WTC11 (cell line): ENCODE measurements around the gene THBS2. TPM values are rescaled to one million over a fixed set of nuclear protein-coding genes. Genes with fewer than 3 reads are reported as not detected.

Experiments used
- ATAC-seq: fragments of 200-7000 bp; cut with Tn5 transposase; 2 replicates; pipeline ENCODE4 v1.10.0; 2021; ENCODE audit warnings: mild to moderate bottlenecking, moderate library complexity
- CTCF ChIA-PET: fragments of 300-600 bp; sonication (Branson Sonifier 250); formaldehyde crosslinking; loops from one replicate; lab custom pipeline; 2021; ENCODE audit warnings: antibody characterized with exemption; lab: Charles Lee
- POLR2A ChIA-PET: fragments of 350-600 bp; sonication (Branson Sonifier 250); formaldehyde crosslinking; loops from one replicate; lab custom pipeline; 2021; ENCODE audit warnings: antibody characterized with exemption; lab: Charles Lee
- DNase-seq: peaks from one replicate; pipeline ENCODE4 v3.0.0; 2021; ENCODE audit warnings: low spot score
- H3K27ac Mint-ChIP-seq: 2 replicates; pipeline ENCODE4 v1.8.0; 2021; ENCODE audit warnings: mixed read lengths
- H3K27me3 Mint-ChIP-seq: 2 replicates; pipeline ENCODE4 v1.8.0; 2021; ENCODE audit warnings: low read depth, mild to moderate bottlenecking, moderate library complexity, mixed read lengths
- H3K36me3 Mint-ChIP-seq: 2 replicates; pipeline ENCODE4 v1.8.0; 2021; ENCODE audit warnings: mixed read lengths
- H3K4me1 Mint-ChIP-seq: 2 replicates; pipeline ENCODE4 v1.8.0; 2022; ENCODE audit warnings: mixed read lengths
- H3K4me3 Mint-ChIP-seq: 2 replicates; pipeline ENCODE4 v1.8.0; 2021; ENCODE audit warnings: mild to moderate bottlenecking, moderate library complexity, mixed read lengths
- H3K9me3 Mint-ChIP-seq: 2 replicates; pipeline ENCODE4 v1.8.0; 2021; ENCODE audit warnings: mixed read lengths
- ATF3 ChIP-seq: sonication (generic); formaldehyde crosslinking; conservative IDR thresholded peaks from 2 replicates; pipeline ENCODE4 v1.8.1; 2022; ENCODE audit warnings: mild to moderate bottlenecking, missing genetic modification reagents
- E2F1 ChIP-seq: sonication (generic); formaldehyde crosslinking; IDR thresholded peaks from 2 replicates; pipeline ENCODE4 v1.8.0; 2022; ENCODE audit warnings: mild to moderate bottlenecking, missing genetic modification reagents
- E2F5 ChIP-seq: sonication (generic); formaldehyde crosslinking; IDR thresholded peaks from 2 replicates; pipeline ENCODE4 v1.8.1; 2022; ENCODE audit warnings: mild to moderate bottlenecking, moderate library complexity, missing genetic modification reagents
- EMX1 ChIP-seq: fragments of 250-450 bp; sonication (Bioruptor Pico); IDR thresholded peaks from 2 replicates; pipeline ENCODE4 v1.8.0; 2021; ENCODE audit warnings: mild to moderate bottlenecking
- ETV6 ChIP-seq: sonication (generic); formaldehyde crosslinking; IDR thresholded peaks from 2 replicates; pipeline ENCODE4 v1.8.1; 2022; ENCODE audit warnings: mild to moderate bottlenecking, missing genetic modification reagents
- NR2C2 ChIP-seq: sonication (generic); formaldehyde crosslinking; IDR thresholded peaks from 2 replicates; pipeline ENCODE4 v1.8.0; 2022; ENCODE audit warnings: mild to moderate bottlenecking, missing genetic modification reagents
- PREB ChIP-seq: sonication (generic); formaldehyde crosslinking; IDR thresholded peaks from 2 replicates; pipeline ENCODE4 v1.8.1; 2022; ENCODE audit warnings: mild to moderate bottlenecking, missing genetic modification reagents, moderate library complexity, borderline replicate concordance
- SOX15 ChIP-seq: fragments of 250-450 bp; sonication (Bioruptor Pico); IDR thresholded peaks from 2 replicates; pipeline ENCODE4 v1.9.0; 2021; ENCODE audit warnings: mild to moderate bottlenecking
- TEAD4 ChIP-seq: sonication (generic); formaldehyde crosslinking; IDR thresholded peaks from 2 replicates; pipeline ENCODE4 v1.8.0; 2022; ENCODE audit warnings: mild to moderate bottlenecking, missing genetic modification reagents
- ZBTB21 ChIP-seq: sonication (generic); formaldehyde crosslinking; IDR thresholded peaks from 2 replicates; pipeline ENCODE4 v1.8.1; 2023; ENCODE audit warnings: mild to moderate bottlenecking, missing genetic modification reagents, borderline replicate concordance
- ZNF281 ChIP-seq: sonication (generic); formaldehyde crosslinking; IDR thresholded peaks from 2 replicates; pipeline ENCODE4 v1.8.0; 2023; ENCODE audit warnings: mild to moderate bottlenecking, missing genetic modification reagents
- ZNF425 ChIP-seq: fragments of 250-450 bp; sonication (Bioruptor Pico); conservative IDR thresholded peaks from 2 replicates; pipeline ENCODE4 v1.9.0; 2021; ENCODE audit warnings: mild to moderate bottlenecking
- ZNF512 ChIP-seq: sonication (generic); formaldehyde crosslinking; IDR thresholded peaks from 2 replicates; pipeline ENCODE4 v1.8.1; 2022; ENCODE audit warnings: missing genetic modification reagents, borderline replicate concordance
- ZNF532 ChIP-seq: fragments of 250-450 bp; sonication (Bioruptor Pico); IDR thresholded peaks from 2 replicates; pipeline ENCODE4 v1.9.0; 2021; ENCODE audit warnings: mild to moderate bottlenecking, borderline replicate concordance
- total RNA-seq: library from RNA; stranded (reverse); gene quantifications from 3 replicates; pipeline ENCODE4 v1.2.3, GENCODE V29; 2021

THBS2 gene
- total RNA-seq, 1 experiment from 2014 or later: 40.3 TPM

GRCh38 chr6:169232507-169232931, 21.1 kb downstream of the THBS2 start (continued):
- TF ChIP-seq ZNF425 (CRISPR knock-in tag): no peak
- no peak for TF ChIP-seq NR2C2 (CRISPR knock-in tag)
- no peak for TF ChIP-seq EMX1
- no peak for TF ChIP-seq SOX15 (CRISPR knock-in tag)
- TF ChIP-seq ATF3 (CRISPR knock-in tag): no peak
- no peak for TF ChIP-seq ZNF532 (CRISPR knock-in tag)
- no peak for TF ChIP-seq E2F5
- no peak for TF ChIP-seq ZNF512
- no peak for TF ChIP-seq ETV6 (CRISPR knock-in tag)
- TF ChIP-seq ZBTB21 (CRISPR knock-in tag): no peak
- no peak for TF ChIP-seq ZNF281 (CRISPR knock-in tag)

GRCh38 chr6:169231790-169232506, 21.7 kb downstream of the THBS2 start:
- POLR2A ChIA-PET: no interaction called here
- Mint-ChIP-seq H3K9me3 (peaks cover 15% of the 10 kb centered on the region), H3K4me1 (no peaks in the 10 kb centered on the region), H3K4me3 (no peak overlapping the region), H3K36me3 (peaks cover 59% of the 10 kb centered on the region), H3K27me3 (no peaks in the 10 kb centered on the region), H3K27ac (no peak overlapping the region)
- ATAC-seq (no peak), DNase-seq (no peak)
- CTCF ChIA-PET: no interaction called here
- TF ChIP-seq E2F1 (CRISPR knock-in tag) (no peak), E2F5 (no peak), ZNF532 (CRISPR knock-in tag) (no peak), TEAD4 (CRISPR knock-in tag) (no peak), PREB (CRISPR knock-in tag) (no peak)
